ENCODE results near the gene CNN3. TPM values are rescaled to one million over a fixed set of nuclear protein-coding genes. Genes with fewer than 3 reads are reported as not detected.

The CNN3 gene
- total RNA-seq, 3 donors from 2014 or later, result 61.3 to 165 (median 129) TPM

DNA sequence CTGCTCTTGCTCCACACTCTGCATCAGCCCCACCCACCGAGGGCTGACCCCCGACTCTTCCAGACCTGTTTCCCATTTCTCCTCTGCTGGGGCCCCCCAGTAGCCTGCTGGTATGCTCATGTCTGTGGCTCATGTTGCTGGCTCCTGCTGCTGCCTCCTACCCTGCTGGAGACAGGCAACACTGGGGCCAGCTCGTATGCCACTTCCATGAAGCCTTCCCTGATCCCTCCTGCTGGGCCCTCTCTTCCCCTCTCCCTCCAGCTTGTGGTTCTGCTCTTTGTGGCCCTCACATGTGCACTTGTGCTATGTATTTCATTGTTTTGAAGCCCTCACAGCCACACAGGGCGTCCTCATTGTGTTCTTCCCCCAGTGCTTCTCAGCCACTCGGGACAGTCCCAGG lies 40.5 kb downstream of the CNN3 start:
- Histone ChIP-seq H3K4me3 (no peak overlapping the region), H3K36me3 (ENCODE audit: low read depth) (no peaks in the 10 kb centered on the region), H3K4me1 (ENCODE audit: low read depth) (no peaks in the 10 kb centered on the region), H3K9me3 (no peaks in the 10 kb centered on the region)
- DNase-seq (no peak), ATAC-seq (no peak)
- TF ChIP-seq, protein P1, sequence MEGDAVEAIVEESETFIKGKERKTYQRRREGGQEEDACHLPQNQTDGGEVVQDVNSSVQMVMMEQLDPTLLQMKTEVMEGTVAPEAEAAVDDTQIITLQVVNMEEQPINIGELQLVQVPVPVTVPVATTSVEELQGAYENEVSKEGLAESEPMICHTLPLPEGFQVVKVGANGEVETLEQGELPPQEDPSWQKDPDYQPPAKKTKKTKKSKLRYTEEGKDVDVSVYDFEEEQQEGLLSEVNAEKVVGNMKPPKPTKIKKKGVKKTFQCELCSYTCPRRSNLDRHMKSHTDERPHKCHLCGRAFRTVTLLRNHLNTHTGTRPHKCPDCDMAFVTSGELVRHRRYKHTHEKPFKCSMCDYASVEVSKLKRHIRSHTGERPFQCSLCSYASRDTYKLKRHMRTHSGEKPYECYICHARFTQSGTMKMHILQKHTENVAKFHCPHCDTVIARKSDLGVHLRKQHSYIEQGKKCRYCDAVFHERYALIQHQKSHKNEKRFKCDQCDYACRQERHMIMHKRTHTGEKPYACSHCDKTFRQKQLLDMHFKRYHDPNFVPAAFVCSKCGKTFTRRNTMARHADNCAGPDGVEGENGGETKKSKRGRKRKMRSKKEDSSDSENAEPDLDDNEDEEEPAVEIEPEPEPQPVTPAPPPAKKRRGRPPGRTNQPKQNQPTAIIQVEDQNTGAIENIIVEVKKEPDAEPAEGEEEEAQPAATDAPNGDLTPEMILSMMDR (IDR thresholded peaks at IDR 0.05), result no peak
- intact Hi-C loops (cut with DNase I, micrococcal nuclease), result no loop called here

DNA sequence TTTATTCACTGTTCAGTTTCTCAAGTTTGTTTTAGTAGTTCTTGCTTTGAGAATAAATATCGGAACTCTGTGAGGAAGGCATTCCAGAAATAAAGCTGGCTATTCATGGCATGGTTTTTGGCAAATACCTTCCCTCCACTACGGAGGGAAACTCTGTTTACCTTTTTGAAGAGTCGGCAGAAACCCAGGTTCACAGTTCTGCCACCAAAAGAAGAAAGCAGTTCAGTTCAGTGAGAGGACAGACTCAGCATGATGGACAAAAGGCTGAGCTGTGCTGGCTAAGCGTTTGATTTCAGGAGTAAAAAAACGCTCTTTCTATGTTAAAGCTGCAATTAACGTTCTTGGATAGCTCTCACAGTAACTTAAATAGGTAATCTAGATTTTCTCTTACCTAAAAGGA lies 42.4 kb downstream of the CNN3 start:
- intact Hi-C loops (cut with DNase I, micrococcal nuclease), result no loop called here
- DNase-seq (no peak), ATAC-seq (no peak)
- Histone ChIP-seq H3K36me3 (ENCODE audit: low read depth) (no peaks in the 10 kb centered on the region), H3K9me3 (no peaks in the 10 kb centered on the region), H3K4me3 (no peak overlapping the region), H3K4me1 (ENCODE audit: low read depth) (no peaks in the 10 kb centered on the region)
- TF ChIP-seq, protein P1 (IDR thresholded peaks at IDR 0.05), result no peak

DNA sequence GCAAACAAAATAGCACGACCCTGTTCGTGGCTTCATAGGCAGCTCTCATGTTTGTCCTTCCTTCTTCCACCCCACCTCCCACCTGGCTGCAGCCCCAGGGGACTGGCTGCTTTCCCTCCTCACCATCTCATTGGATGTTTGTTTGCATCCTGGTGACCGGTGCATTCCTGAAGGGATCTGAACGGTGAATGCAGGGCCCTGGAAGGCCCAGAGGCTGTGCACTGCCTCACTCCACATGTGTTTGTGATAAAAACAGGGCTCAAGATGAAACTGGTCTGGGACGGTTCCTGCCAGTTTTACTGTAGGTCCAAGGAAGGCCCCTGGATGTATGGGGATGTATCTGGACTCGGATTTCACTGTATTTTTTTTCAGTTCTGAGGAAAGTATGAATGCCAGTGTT lies 42.8 kb downstream of the CNN3 start:
- H3K4me1 ChIP-seq (ENCODE audit: low read depth), result no peaks in the 10 kb centered on the region
- H3K36me3 ChIP-seq (ENCODE audit: low read depth), result no peaks in the 10 kb centered on the region
- H3K9me3 ChIP-seq, result no peaks in the 10 kb centered on the region
- no peak overlapping the region for H3K4me3 ChIP-seq
- no peak for ATAC-seq
- intact Hi-C loops (cut with DNase I, micrococcal nuclease), result no loop called here
- TF ChIP-seq, protein P1 (IDR thresholded peaks at IDR 0.05), result no peak
- no peak for DNase-seq

DNA sequence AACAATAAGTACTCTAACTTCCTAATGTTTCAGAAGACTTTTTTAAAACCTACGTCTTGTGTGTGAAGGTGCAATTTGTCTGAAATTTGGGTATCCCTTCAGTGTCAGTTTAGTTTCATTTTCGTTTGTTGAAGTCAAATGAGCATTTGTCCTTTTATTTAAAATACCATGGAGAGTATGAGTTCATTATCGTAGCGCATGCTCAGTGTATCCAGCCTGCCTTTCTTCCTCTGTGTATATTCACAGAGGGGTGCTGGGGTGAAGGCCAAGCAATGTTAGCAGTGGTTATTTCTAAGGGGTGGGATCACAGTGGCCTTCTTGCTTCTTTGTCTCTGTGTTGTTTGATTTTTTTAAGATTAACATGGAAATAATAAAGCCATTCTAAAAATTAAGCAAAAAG lies 43.2 kb downstream of the CNN3 start:
- no peak for DNase-seq
- Histone ChIP-seq H3K4me1 (ENCODE audit: low read depth) (no peaks in the 10 kb centered on the region), H3K36me3 (ENCODE audit: low read depth) (no peaks in the 10 kb centered on the region), H3K4me3 (no peak overlapping the region), H3K9me3 (no peaks in the 10 kb centered on the region)
- TF ChIP-seq, protein P1 (IDR thresholded peaks at IDR 0.05), result no peak
- intact Hi-C loops (cut with DNase I, micrococcal nuclease), result no loop called here
- ATAC-seq, result peak; percentile 21

DNA sequence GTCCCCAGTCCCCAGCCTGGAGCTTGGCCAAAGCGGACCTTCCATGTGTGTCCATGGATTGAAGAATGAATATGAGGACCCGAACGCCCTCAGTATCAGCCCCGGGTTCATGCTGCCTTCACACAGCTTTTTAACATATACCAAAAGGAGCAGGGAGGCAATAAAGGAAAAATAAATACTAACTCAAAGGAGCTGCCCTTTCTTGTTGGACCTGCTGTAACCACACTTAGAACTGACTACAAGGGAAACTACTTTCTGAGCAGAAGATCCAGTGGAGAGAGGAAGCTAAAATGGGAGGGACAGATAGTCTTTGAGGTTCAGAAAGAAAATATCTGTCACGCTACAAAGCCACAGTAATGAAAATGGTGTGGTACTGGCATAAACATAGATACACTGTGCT lies 48.6 kb downstream of the CNN3 start:
- Histone ChIP-seq H3K4me3 (no peak overlapping the region), H3K36me3 (ENCODE audit: low read depth) (no peaks in the 10 kb centered on the region), H3K9me3 (no peaks in the 10 kb centered on the region), H3K4me1 (ENCODE audit: low read depth) (no peaks in the 10 kb centered on the region)
- intact Hi-C loops (cut with DNase I, micrococcal nuclease), result no loop called here
- no peak for ATAC-seq
- no peak for DNase-seq
- TF ChIP-seq, protein P1 (IDR thresholded peaks at IDR 0.05), result no peak

DNA sequence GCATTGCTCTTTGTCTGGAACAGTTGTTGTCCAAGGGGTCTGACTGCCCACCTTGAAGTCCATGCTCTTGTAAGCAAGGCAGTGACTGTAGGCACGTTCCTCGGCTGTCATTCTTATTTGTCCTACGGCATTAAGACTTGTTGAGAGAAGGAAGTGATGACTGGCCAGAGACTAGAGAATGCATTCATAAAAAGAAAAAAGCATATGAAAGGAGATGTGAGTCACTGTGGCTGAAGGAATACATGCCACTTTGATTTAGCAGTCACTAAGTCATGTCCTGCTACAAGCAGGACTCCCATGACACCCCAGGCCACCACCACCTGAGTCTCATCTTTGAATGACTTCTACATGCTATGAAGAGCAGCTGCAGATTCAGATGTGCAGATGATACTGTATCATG lies 50.5 kb downstream of the CNN3 start:
- intact Hi-C loops (cut with DNase I, micrococcal nuclease), result no loop called here
- H3K4me1 ChIP-seq (ENCODE audit: low read depth), result no peaks in the 10 kb centered on the region
- no peak for ATAC-seq
- H3K9me3 ChIP-seq, result no peaks in the 10 kb centered on the region
- TF ChIP-seq, protein P1 (IDR thresholded peaks at IDR 0.05), result no peak
- no peak overlapping the region for H3K4me3 ChIP-seq
- DNase-seq, result no peak
- no peaks in the 10 kb centered on the region for H3K36me3 ChIP-seq (ENCODE audit: low read depth)
